Stimulated activated CD8-positive, alpha-beta memory T cell treated with anti-CD3 and anti-CD28 coated beads, Interleukin-7, amount 100 ng/mL, for 4 hours (primary cell): ENCODE results near the gene TNS1.

Experiments used
- DNase-seq, 2 donors: peaks; one replicate each; pipeline ENCODE4 v3.0.0-alpha.2; 2020; ENCODE audit warnings: low read depth in 2 of 2

The TNS1 gene

DNA sequence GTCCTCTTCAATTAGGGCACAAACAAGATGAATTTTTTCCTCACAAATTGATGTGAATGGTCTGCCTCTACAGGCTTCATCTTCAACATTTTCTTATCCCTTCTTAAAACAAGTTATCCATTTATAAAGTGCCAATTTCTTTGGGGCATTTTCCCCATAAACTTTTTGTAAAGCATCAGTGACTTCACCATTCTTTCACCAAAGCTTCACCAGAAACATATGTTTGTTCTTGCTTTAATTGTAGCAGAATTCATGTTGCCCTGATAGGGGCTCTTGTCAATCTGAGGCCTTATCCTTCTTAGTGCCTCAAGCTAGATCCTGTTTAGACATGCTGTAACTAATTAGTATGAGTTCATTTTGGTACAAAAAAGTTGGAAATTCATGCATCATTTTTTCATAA lies 226.2 kb downstream of the TNS1 start:
- DNase-seq, result no peak

DNA sequence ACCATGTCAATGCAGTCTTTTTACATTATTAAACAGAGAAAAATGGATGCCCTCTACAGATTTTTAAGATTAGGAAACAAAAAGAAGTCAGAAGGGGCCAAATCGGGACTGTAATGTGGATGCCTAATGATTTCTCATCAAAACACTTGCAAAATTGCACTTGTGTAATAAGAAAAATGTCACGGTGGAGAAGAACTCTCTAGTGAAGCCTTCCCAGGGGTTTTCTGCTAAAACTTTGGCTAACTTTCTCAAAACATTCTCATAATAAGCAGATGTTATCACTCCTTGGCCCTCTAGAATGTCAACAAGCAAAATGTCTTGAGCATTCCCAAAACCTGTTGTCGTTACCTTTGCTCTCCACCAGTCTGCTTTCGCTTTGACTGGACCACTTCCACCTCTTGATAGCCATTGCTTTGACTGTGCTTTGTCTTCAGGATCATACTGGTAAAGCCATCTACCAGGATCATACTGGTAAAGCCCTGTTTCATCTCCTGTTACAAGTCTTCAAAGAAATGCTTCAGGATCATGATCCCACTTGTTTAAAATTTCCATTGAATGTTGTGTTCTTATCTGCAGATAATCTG lies 226.8 kb downstream of the TNS1 start:
- no peak for DNase-seq

DNA sequence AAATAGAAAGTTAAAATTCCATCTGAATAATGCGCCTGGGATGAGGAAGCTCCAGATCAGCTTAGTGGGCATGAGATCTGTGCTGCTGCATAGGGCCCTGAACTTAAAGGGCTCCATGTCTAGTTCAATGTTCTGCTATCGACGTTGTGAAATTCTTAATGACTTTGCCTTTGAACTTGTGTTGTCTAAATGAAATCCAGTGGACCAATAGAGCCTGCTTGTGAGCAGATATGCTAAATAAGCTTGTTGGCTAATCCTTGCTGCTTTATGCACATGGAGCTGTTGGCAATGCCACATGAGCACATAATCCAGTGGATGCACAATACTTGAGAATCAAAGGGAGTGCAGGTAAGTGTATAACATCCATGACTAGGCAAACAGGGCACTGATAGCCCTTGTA lies 228.6 kb downstream of the TNS1 start:
- no peak for DNase-seq

DNA sequence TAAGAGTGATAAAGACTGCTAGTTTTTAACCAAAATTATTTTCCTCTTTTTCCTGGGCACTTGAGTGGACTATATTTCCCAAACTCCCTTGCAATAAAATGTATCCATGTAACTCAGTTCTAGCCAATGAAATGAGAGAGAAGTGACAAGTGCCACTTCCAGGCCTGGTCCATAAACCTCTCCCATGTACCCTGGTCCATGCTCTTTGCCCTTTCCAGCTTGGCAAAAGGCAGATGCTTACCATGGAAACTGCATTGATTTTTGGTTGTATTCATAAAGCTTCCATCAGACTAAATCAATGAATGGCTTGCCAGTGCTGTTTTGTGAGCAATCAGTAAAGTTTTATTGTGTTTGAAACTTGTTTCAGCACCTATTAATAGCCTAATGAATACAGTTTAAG lies 229.3 kb downstream of the TNS1 start:
- DNase-seq, result no peak

DNA sequence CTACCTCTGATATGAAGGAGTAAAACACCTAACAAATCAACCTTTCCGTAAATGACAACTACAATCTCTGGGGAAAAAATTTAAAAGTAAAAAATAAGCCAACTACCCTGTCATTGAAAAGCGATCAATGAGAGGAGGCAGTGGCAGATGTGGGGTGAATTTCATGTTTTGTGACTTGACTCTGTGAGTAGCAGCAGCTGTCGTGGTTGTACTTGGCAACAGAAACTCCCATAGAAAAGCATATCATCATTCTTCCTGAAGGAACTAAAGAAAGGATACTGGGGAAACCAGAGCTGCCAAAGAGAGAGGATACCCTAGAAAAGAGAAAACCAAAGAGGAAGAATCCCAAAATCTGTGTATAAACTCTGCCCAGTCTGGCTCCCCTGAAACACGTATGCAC lies 236.4 kb downstream of the TNS1 start:
- no peak for DNase-seq

GRCh38 chr2:217761645-217762277 lies 241.0 kb downstream of the TNS1 start:
- no peak for DNase-seq

DNA sequence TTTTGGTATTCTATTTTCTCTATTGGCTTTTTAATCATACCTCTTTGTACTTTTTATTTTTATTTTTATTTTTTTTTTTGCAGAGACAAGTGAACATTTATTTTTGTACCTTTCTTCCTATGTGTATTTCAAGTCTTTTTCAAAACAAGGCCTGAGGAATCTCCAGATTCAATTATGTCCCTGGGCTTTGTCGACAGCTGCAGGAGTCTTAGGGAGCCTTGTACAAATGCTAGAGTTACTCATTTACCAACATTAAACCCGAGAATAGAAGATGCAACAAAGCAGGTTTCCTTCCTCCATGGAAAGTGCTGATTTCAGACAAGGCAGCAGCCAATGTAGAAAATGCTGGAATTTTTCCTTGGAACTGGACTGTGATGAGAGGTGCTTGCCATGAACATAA lies 242.8 kb downstream of the TNS1 start:
- DNase-seq, result no peak

DNA sequence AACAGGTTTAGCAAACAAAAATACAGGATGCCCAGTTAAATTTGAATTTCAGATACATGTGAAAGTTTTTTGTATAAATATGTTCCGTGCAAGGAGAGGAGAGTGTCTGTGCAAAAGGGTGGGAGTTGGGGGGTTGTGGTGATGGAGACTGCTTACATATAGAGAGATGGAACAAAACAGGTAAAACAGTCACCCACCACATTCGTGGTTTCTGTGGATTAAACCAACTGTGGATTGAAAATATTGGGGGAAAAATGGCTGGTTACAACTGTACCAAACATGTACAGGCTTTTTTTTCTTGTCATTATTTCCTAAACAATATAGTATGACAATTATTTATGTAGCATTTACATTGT lies 245.7 kb downstream of the TNS1 start:
- no peak for DNase-seq

- DNase-seq, result peak; percentile 18 to 47
These were observed 246.3 kb downstream of the TNS1 start for GRCh38 chr2:217756375-217757107.

DNA sequence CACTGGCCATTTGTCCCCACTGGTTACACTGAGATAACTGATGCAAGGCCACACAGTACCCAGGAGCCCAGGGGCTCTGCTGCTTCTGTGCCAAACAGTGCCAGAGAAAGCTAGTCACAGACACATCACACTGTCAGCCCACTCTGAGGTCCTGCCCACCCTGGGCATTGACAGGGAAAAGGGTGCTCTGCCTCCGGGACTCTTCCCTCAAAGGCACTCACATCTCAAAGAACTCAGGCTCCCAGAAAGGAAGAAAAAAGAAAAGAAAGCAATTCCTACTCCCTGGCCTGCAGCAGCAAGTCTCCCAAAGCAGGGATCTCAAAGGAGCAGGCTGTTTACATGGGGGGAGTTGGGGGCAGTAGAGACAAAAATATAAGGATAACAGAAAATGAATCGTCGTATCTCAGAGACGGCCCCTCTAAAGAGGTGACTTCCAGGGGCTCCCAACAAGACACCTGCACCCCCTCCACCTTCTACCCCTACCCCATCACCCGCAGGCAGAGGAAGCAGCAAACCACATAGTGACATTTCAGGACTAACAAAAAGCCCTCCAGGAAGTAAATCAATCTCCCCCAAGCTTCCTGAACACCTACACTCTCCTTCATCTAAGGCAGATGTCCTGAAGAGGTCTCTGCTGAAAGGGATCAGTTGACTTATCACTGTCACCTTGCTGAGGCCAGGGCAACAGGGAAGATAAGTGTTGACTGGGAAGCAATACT lies 247.6 kb downstream of the TNS1 start:
- DNase-seq, result no peak

DNA sequence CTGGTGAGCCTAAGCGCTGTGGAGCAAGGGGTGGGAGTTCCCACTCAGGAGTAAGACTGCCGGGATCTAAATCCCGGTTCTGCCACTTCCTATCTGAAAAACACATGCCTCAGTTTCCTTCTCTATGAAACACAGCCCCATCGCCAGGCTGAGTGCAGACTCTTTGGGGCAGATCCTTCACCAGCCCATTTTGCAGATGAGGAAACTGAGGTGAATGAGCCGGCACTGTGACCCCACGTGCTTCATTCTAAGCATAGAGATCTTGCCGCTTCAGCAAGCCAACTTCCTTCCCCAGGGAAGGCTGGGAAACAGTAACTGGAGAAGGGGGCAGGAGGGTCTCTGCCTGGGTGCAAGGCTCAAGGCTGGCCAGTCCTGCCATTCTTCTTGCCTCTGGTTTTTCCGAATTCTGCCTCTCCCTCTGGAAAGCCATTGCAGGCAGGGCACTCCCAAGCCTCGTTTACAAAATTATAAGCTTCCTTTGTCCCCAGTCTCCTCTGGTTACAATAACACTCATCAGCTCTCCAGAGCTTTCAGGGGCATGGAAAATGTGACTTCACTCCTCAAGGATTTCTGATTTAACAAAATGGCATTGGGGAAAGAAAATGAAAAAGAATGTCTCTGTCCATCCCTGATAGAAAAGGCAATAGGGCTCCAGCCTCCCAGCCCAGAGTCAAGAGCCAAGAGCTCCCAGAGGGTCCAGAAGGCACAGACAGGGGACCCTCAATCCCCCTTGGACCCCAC lies 249.2 kb downstream of the TNS1 start:
- DNase-seq, result no peak

- DNase-seq, result no peak
These were observed 249.9 kb downstream of the TNS1 start for GRCh38 chr2:217752714-217753459.

- no peak for DNase-seq
These were observed 250.8 kb downstream of the TNS1 start for GRCh38 chr2:217751952-217752351.

DNA sequence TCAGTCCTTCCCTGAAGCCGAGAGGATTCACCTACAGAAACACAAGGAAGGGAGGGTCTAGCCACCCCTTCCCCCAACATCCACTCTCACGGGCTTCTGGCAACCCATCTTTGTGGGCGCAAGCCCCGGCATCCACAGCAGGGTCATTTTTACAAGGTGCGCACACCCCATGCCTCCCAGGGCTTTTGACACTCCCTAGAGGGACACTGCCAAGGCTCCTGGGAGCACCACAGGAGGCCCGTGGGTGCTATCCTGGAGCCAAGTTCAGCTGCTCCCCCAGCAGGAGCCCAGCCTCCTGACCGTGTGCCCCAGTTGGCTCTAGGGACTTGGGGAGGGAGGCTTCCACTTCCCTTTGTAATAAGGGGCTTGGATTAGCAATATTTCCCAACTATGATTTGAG lies 251.6 kb downstream of the TNS1 start:
- no peak for DNase-seq
